Activated CD8-positive, alpha-beta memory T cell treated with anti-CD3 and anti-CD28 coated beads for 36 hours (primary cell): ENCODE data around the gene WASHC4. TPM values are rescaled to one million over a fixed set of nuclear protein-coding genes. Genes with fewer than 3 reads are reported as not detected.
"Not testable (repeated sequence)": the region's sequence is repeated elsewhere in the genome, so short reads cannot be mapped to it uniquely, and the experiment has no call there.

Experiments
- CTCF ChIA-PET: fragments of 350-600 bp; sonication (Branson Sonifier 250); formaldehyde crosslinking; loops from one replicate; lab custom pipeline; 2021; ENCODE audit warnings: antibody characterized with exemption; lab: Charles Lee
- POLR2A ChIA-PET: fragments of 350-600 bp; sonication (Branson Sonifier 250); formaldehyde crosslinking; loops from one replicate; lab custom pipeline; 2021; ENCODE audit warnings: antibody characterized with exemption; lab: Charles Lee
- total RNA-seq, 2 experiments: library from RNA; stranded (reverse); gene quantifications; one replicate each; pipeline ENCODE4 v1.2.3, GENCODE V29; 2021

WASHC4 gene
- total RNA-seq, 2 experiments from 2014 or later = 31.1 to 31.3 TPM

- POLR2A ChIA-PET = no interaction called here
- CTCF ChIA-PET = no interaction called here
Measured at GRCh38 chr12:105090361-105090760, 17.2 kb upstream of the WASHC4 start.

GRCh38 chr12:105091476-105092206 is 15.9 kb upstream of the WASHC4 start:
- POLR2A ChIA-PET = no interaction called here
- CTCF ChIA-PET = interaction anchor here (0.7 kb wide), 1 partner anchor 281 kb away, joined by 3 read pairs; no protein-coding TSS in a partner anchor

GRCh38 chr12:105092336-105092735 is 15.2 kb upstream of the WASHC4 start:
- CTCF ChIA-PET = no interaction called here
- POLR2A ChIA-PET = no interaction called here

- CTCF ChIA-PET, POLR2A ChIA-PET: not testable (repeated sequence)
Measured at GRCh38 chr12:105095338-105095737, 12.2 kb upstream of the WASHC4 start.

- ChIA-PET CTCF (no interaction called here), POLR2A (no interaction called here)
Measured at GRCh38 chr12:105099356-105099755, 8.2 kb upstream of the WASHC4 start.

- ChIA-PET POLR2A (no interaction called here), CTCF (no interaction called here)
Measured at GRCh38 chr12:105100207-105100985, 7.1 kb upstream of the WASHC4 start.

GRCh38 chr12:105100998-105101397 is 6.5 kb upstream of the WASHC4 start:
- POLR2A ChIA-PET = no interaction called here
- CTCF ChIA-PET = no interaction called here

- ChIA-PET CTCF (interaction anchor here (0.5 kb wide), 1 partner anchor 704 kb away, joined by 3 read pairs; no protein-coding TSS in a partner anchor), POLR2A (no interaction called here)
Measured at GRCh38 chr12:105102673-105103072, 4.9 kb upstream of the WASHC4 start.

- CTCF ChIA-PET = interaction anchor here (1.3 kb wide), 1 partner anchor 21 kb away, joined by 3 read pairs; no protein-coding TSS in a partner anchor
- POLR2A ChIA-PET = no interaction called here
Measured at GRCh38 chr12:105104762-105105161, 2.8 kb upstream of the WASHC4 start.

- POLR2A ChIA-PET = no interaction called here
Measured at GRCh38 chr12:105106621-105107020, 910 bp upstream of the WASHC4 start.

GRCh38 chr12:105107171-105107493 is 399 bp upstream of the WASHC4 start:
- ChIA-PET POLR2A (interaction anchor here (0.6 to 0.8 kb wide), 2 partner anchors 26 to 129 kb away, joined by 3 to 5 read pairs; partner anchors contain the start of gene APPL2), CTCF (no interaction called here)

More at GRCh38 chr12:105106621-105107020, 910 bp upstream of the WASHC4 start:
- CTCF ChIA-PET = no interaction called here

- CTCF ChIA-PET = no interaction called here
- POLR2A ChIA-PET = interaction anchor here (0.6 kb wide), 1 partner anchor 533 kb away, joined by 5 read pairs; no protein-coding TSS in a partner anchor
Measured at GRCh38 chr12:105109465-105110212, 2.1 kb downstream of the WASHC4 start.

GRCh38 chr12:105110851-105111250 is 3.3 kb downstream of the WASHC4 start:
- POLR2A ChIA-PET = no interaction called here
- CTCF ChIA-PET = no interaction called here

- ChIA-PET CTCF (no interaction called here), POLR2A (no interaction called here)
Measured at GRCh38 chr12:105113094-105113493, 5.6 kb downstream of the WASHC4 start.

GRCh38 chr12:105116969-105117368 is 9.4 kb downstream of the WASHC4 start:
- POLR2A ChIA-PET = no interaction called here
- CTCF ChIA-PET = no interaction called here

- POLR2A ChIA-PET = no interaction called here
- CTCF ChIA-PET = no interaction called here
Measured at GRCh38 chr12:105120551-105120950, 13.0 kb downstream of the WASHC4 start.

- ChIA-PET CTCF (no interaction called here), POLR2A (no interaction called here)
Measured at GRCh38 chr12:105138248-105138647, 30.7 kb downstream of the WASHC4 start.

GRCh38 chr12:105141320-105141922 is 33.9 kb downstream of the WASHC4 start:
- CTCF ChIA-PET = no interaction called here
- POLR2A ChIA-PET = no interaction called here

- ChIA-PET CTCF (no interaction called here), POLR2A (no interaction called here)
Measured at GRCh38 chr12:105142259-105142658, 34.7 kb downstream of the WASHC4 start.

- ChIA-PET CTCF (no interaction called here), POLR2A (no interaction called here)
Measured at GRCh38 chr12:105156260-105156659, 48.7 kb downstream of the WASHC4 start.
